Gastroesophageal sphincter (tissue), 4 donors: ENCODE results near the gene LTBP2. TPM values are rescaled to one million over a fixed set of nuclear protein-coding genes. Genes with fewer than 3 reads are reported as not detected.

ENCODE experiments used
- ATAC-seq: fragments of 150-250 bp; one replicate; pipeline ENCODE4 v1.9.1; 2016; ENCODE audit warnings: mild to moderate bottlenecking, moderate library complexity
- H3K27ac ChIP-seq, 4 donors: fragments of 200-600 bp; sonication (generic) in 3 of 4; 1 replicate in 3 of 4; 2 replicates in 1 of 4; pipeline ENCODE4 v1.5.1; 2016 to 2019
- H3K27me3 ChIP-seq: fragments of 200-600 bp; sonication (generic); one replicate; pipeline ENCODE4 v1.5.1; 2019
- H3K36me3 ChIP-seq, 2 donors: fragments of 200-600 bp; sonication (generic); one replicate each; pipeline ENCODE4 v1.5.1; 2019; ENCODE audit warnings: control low read depth in 1 of 2
- H3K4me1 ChIP-seq, 3 donors: fragments of 200-600 bp; sonication (generic); 1 replicate in 2 of 3; 2 replicates in 1 of 3; pipeline ENCODE4 v1.5.1; 2016 to 2019; ENCODE audit warnings: control low read depth in 2 of 3
- H3K4me3 ChIP-seq, 2 donors: fragments of 200-600 bp; sonication (generic); one replicate each; pipeline ENCODE4 v1.5.1; 2019; ENCODE audit warnings: mild to moderate bottlenecking in 1 of 2, moderate library complexity in 1 of 2
- H3K9me3 ChIP-seq, 3 donors: fragments of 200-600 bp; sonication (generic); one replicate each; pipeline ENCODE4 v1.5.1; 2017 to 2019; ENCODE audit warnings: control low read depth in 2 of 3
- EP300 ChIP-seq: sonication (generic); formaldehyde crosslinking; IDR thresholded peaks from one replicate; pipeline ENCODE4 v1.6.1; 2017; ENCODE audit warnings: antibody characterized with exemption, mild to moderate bottlenecking
- POLR2A ChIP-seq, 2 donors: fragments of 450-650 bp; IDR thresholded peaks; one replicate each; pipeline ENCODE4 v1.6.1; 2017; ENCODE audit warnings: antibody characterized with exemption in 2 of 2, mild to moderate bottlenecking in 2 of 2, moderate library complexity in 1 of 2
- POLR2AphosphoS5 ChIP-seq: sonication (generic); formaldehyde crosslinking; IDR thresholded peaks from one replicate; pipeline ENCODE4 v1.6.1; 2017; ENCODE audit warnings: antibody characterized with exemption
- WGBS, 2 donors: methylation state at CpG; one replicate each; pipeline ENCODE4 v1.1.5; 2018; ENCODE audit warnings: low coverage in 1 of 2; 5-methylcytosine and 5-hydroxymethylcytosine counted together
- total RNA-seq, 4 donors: library from RNA; depleted of rRNA; stranded (reverse); fragments of >200 nt; gene quantifications; one replicate each; pipeline ENCODE4 v1.1.0, GENCODE V29; 2016
- TF ChIP-seq, protein P1 (sequence below), 4 experiments: fragments of 200-600 bp in 2 of 4; fragments of 450-650 bp in 2 of 4; sonication (generic) in 1 of 4; IDR thresholded peaks; one replicate each; pipeline ENCODE4 v1.5.1; 2017 to 2019; ENCODE audit warnings: antibody characterized with exemption in 4 of 4, mild to moderate bottlenecking in 2 of 4, moderate library complexity in 2 of 4

Gene LTBP2
- total RNA-seq, 4 donors from 2014 or later = 45.9 to 158 (median 88.4) TPM

DNA sequence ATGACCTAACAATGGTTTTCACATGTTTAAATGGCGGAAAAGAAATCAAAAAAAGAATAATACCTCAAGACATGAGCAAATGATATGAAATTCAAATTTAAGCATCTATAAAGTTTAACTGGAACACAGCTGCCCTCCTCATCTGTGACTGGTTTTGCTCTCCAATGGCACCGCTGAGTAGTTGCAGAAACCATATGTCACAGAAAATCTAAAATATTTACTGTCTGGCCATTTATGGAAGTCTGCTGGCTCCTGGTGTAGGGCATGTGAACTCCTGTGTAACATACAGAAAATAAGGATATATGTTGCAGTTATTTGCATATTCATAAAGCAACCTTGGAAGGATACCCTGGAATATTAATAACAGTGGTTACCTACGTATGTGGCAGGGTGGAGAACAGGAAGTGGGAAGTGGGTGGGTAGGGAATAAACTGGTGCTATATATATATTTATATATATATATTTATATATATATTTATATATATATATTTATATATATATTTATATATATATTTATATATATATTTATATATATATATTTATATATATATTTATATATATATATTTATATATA lies 48.4 kb downstream of the LTBP2 start:
- 65 to 84% methylated on average over 3 of the region's 3 CpGs for WGBS, 2 donors
- peaks cover 0 to 54% (median 21%) of the 10 kb centered on the region in 3 donors for H3K4me1 ChIP-seq
- no peak for TF ChIP-seq POLR2AphosphoS5
- TF ChIP-seq POLR2A (IDR thresholded peaks at IDR 0.05) = no peak
- TF ChIP-seq EP300 = no peak
- TF ChIP-seq, protein P1, sequence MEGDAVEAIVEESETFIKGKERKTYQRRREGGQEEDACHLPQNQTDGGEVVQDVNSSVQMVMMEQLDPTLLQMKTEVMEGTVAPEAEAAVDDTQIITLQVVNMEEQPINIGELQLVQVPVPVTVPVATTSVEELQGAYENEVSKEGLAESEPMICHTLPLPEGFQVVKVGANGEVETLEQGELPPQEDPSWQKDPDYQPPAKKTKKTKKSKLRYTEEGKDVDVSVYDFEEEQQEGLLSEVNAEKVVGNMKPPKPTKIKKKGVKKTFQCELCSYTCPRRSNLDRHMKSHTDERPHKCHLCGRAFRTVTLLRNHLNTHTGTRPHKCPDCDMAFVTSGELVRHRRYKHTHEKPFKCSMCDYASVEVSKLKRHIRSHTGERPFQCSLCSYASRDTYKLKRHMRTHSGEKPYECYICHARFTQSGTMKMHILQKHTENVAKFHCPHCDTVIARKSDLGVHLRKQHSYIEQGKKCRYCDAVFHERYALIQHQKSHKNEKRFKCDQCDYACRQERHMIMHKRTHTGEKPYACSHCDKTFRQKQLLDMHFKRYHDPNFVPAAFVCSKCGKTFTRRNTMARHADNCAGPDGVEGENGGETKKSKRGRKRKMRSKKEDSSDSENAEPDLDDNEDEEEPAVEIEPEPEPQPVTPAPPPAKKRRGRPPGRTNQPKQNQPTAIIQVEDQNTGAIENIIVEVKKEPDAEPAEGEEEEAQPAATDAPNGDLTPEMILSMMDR (IDR thresholded peaks at IDR 0.05) = no peak
- no peak overlapping the region for H3K27ac ChIP-seq
- no peaks in the 10 kb centered on the region for H3K27me3 ChIP-seq
- no peaks in the 10 kb centered on the region for H3K9me3 ChIP-seq
- ATAC-seq = no peak
- H3K36me3 ChIP-seq = no peaks in the 10 kb centered on the region
- no peak overlapping the region for H3K4me3 ChIP-seq

GRCh38 chr14:74563233-74563585 lies 48.8 kb downstream of the LTBP2 start:
- WGBS, 2 donors = 48 to 50% methylated on average over 5 of the region's 5 CpGs
- Histone ChIP-seq H3K9me3 (no peaks in the 10 kb centered on the region), H3K4me3 (no peak overlapping the region), H3K36me3 (no peaks in the 10 kb centered on the region), H3K4me1 (peaks cover 0 to 52% (median 19%) of the 10 kb centered on the region in 3 donors), H3K27me3 (no peaks in the 10 kb centered on the region), H3K27ac (no peak overlapping the region)
- TF ChIP-seq EP300 (no peak), POLR2A (IDR thresholded peaks at IDR 0.05) (no peak), POLR2AphosphoS5 (no peak)
- TF ChIP-seq, protein P1 (IDR thresholded peaks at IDR 0.05) = no peak
- no peak for ATAC-seq

GRCh38 chr14:74562515-74563232 lies 49.4 kb downstream of the LTBP2 start:
- Histone ChIP-seq H3K4me3 (no peak overlapping the region), H3K27me3 (no peaks in the 10 kb centered on the region), H3K4me1 (peaks cover 0 to 47% (median 14%) of the 10 kb centered on the region in 3 donors), H3K27ac (no peak overlapping the region), H3K9me3 (no peaks in the 10 kb centered on the region), H3K36me3 (no peaks in the 10 kb centered on the region)
- TF ChIP-seq POLR2AphosphoS5 = no peak
- no peak for TF ChIP-seq POLR2A (IDR thresholded peaks at IDR 0.05)
- TF ChIP-seq, protein P1 (IDR thresholded peaks at IDR 0.05) = no peak
- TF ChIP-seq EP300 = no peak
- no peak for ATAC-seq
- WGBS, 2 donors = 16 to 28% methylated on average over 3 of the region's 3 CpGs

DNA sequence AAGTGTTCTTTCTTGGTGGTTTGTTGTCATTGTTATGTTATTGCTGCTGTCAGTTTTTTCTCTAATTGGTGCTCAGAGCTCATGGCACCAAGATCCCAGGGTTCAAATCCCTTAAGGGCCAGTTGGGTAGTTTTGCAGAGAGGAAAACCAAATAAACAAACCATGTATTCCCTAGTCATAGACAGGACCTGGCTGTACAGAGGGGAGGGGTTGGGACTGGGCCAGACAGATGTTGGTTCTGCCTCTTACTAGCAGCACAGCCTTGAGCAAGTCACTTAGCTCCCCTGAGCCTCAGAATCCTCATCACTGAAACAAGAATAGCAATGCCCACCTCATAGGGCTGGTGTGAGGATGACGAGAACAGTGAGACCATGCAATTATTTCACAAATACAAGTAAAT lies 53.4 kb downstream of the LTBP2 start:
- Histone ChIP-seq H3K27ac (no peak overlapping the region), H3K36me3 (no peaks in the 10 kb centered on the region), H3K4me1 (peaks cover 0 to 25% (median 0%) of the 10 kb centered on the region in 3 donors), H3K9me3 (no peaks in the 10 kb centered on the region), H3K27me3 (no peaks in the 10 kb centered on the region), H3K4me3 (no peak overlapping the region)
- ATAC-seq = no peak
- no peak for TF ChIP-seq POLR2AphosphoS5
- no peak for TF ChIP-seq EP300
- no peak for TF ChIP-seq POLR2A (IDR thresholded peaks at IDR 0.05)
- TF ChIP-seq, protein P1 (IDR thresholded peaks at IDR 0.05) = no peak
- 92 to 100% methylated on average over 1 of the region's 1 CpG for WGBS, 2 donors

DNA sequence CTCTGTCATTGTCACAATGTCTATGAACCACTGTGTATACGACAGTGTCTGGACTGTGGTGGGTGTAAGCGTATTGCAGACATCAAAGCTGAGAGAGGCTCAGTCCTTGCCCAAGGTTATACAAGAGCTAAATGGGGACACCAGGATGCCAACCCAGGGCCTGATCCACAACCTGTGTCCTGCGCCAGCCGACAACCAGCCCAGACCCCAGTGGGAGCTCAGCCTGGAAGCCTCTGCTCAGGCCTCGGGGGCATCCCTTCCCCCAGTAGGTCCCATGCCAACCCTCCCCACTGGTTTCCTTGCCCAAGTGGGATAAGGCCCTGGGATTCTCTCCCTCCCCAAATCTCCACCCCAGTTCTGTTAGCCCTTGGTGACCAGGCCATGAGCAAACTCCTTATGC lies 54.3 kb downstream of the LTBP2 start:
- Histone ChIP-seq H3K27ac (no peak overlapping the region), H3K36me3 (no peaks in the 10 kb centered on the region), H3K4me1 (peaks cover 0 to 21% (median 0%) of the 10 kb centered on the region in 3 donors), H3K4me3 (no peak overlapping the region), H3K27me3 (no peaks in the 10 kb centered on the region), H3K9me3 (no peaks in the 10 kb centered on the region)
- no peak for ATAC-seq
- WGBS, 2 donors = 20 to 60% methylated on average over 1 of the region's 5 CpGs
- TF ChIP-seq EP300 (no peak), POLR2AphosphoS5 (no peak), POLR2A (IDR thresholded peaks at IDR 0.05) (no peak)
- TF ChIP-seq, protein P1 (IDR thresholded peaks at IDR 0.05) = no peak
